Activated B cell treated with CpG ODN at 0.5 μM for 24 hours (primary cell): ENCODE measurements around the gene PSPN. TPM values are rescaled to one million over a fixed set of nuclear protein-coding genes. Genes with fewer than 3 reads are reported as not detected.

Experiments used
- total RNA-seq: library from RNA; stranded (reverse); gene quantifications from 2 replicates; pipeline ENCODE4 v1.2.3, GENCODE V29; 2022

The PSPN gene
- total RNA-seq, 1 donor from 2014 or later: 2.4 TPM

Other genes starting within 250 kb of the PSPN start
- gene ACSBG2, start 240.3 kb downstream of the PSPN start, total RNA-seq: not detected in 2 replicates
- 39.0 and 41.3 TPM in 2 replicates for gene MLLT1, start 96.0 kb downstream of the PSPN start, total RNA-seq
- gene ACER1, start 42.3 kb downstream of the PSPN start, total RNA-seq: not detected in 2 replicates
- 60.6 and 68.2 TPM in 2 replicates for gene CLPP, start 14.4 kb downstream of the PSPN start, total RNA-seq
- 48.4 and 52.9 TPM in 2 replicates for gene ALKBH7, start 3.1 kb downstream of the PSPN start, total RNA-seq
- gene GTF2F1, start 17.2 kb upstream of the PSPN start, total RNA-seq: 67.6 and 68.1 TPM in 2 replicates
- 251 and 281 TPM in 2 replicates for gene KHSRP, start 48.9 kb upstream of the PSPN start, total RNA-seq
- 0.40 and 0.69 TPM in 2 replicates for gene SLC25A41, start 57.8 kb upstream of the PSPN start, total RNA-seq
- gene SLC25A23, start 83.9 kb upstream of the PSPN start, total RNA-seq: 50.1 and 50.4 TPM in 2 replicates
- 8.4 and 8.6 TPM in 2 replicates for gene CRB3, start 88.3 kb upstream of the PSPN start, total RNA-seq
- 90.0 and 95.1 TPM in 2 replicates for gene DENND1C, start 105.9 kb upstream of the PSPN start, total RNA-seq
- gene TUBB4A, start 126.4 kb upstream of the PSPN start, total RNA-seq: 13.2 and 16.8 TPM in 2 replicates
- 6.0 and 7.1 TPM in 2 replicates for gene TNFSF9, start 155.1 kb upstream of the PSPN start, total RNA-seq
- gene CD70, start 215.2 kb upstream of the PSPN start, total RNA-seq: 29.3 and 29.7 TPM in 2 replicates